Fibroblast of skin of scalp (primary cell): ENCODE data around the gene PPIP5K1.

Source experiments
- DNase-seq: peaks from one replicate; pipeline ENCODE4 v3.0.0-alpha.2; 2013

The PPIP5K1 gene

GRCh38 chr15:43517354-43518196, 72.4 kb downstream of the PPIP5K1 start, which contains the start of gene MAP1A:
TSS of gene MAP1A (plus strand) at chr15:43517608. CDS start at chr15:43521474, 3,866 bp downstream.
- DNase-seq: peak; percentile 86

GRCh38 chr15:43516801-43517353, 73.1 kb downstream of the PPIP5K1 start:
- peak; percentile 92 for DNase-seq

GRCh38 chr15:43516185-43516584, 73.8 kb downstream of the PPIP5K1 start:
- DNase-seq: peak; percentile 79

GRCh38 chr15:43515741-43516140, 74.3 kb downstream of the PPIP5K1 start:
- DNase-seq: no peak

- DNase-seq: peak; percentile 64
These were observed 75.6 kb downstream of the PPIP5K1 start for GRCh38 chr15:43514241-43515057.

- no peak for DNase-seq
These were observed 76.5 kb downstream of the PPIP5K1 start for GRCh38 chr15:43513550-43513949.

- DNase-seq: no peak
These were observed 78.8 kb downstream of the PPIP5K1 start for GRCh38 chr15:43511012-43511885.

- DNase-seq: peak; percentile 99
These were observed 79.6 kb downstream of the PPIP5K1 start for GRCh38 chr15:43510200-43511011.

- DNase-seq: no peak
These were observed 80.3 kb downstream of the PPIP5K1 start for GRCh38 chr15:43509660-43510199.

- no peak for DNase-seq
These were observed 80.9 kb downstream of the PPIP5K1 start for GRCh38 chr15:43508991-43509659.

- DNase-seq: no peak
These were observed 81.6 kb downstream of the PPIP5K1 start for GRCh38 chr15:43508421-43508820.

- DNase-seq: peak; percentile 86
These were observed 84.3 kb downstream of the PPIP5K1 start for GRCh38 chr15:43505738-43506137.

GRCh38 chr15:43499635-43500034, 90.4 kb downstream of the PPIP5K1 start:
- no peak for DNase-seq

GRCh38 chr15:43498990-43499389, 91.0 kb downstream of the PPIP5K1 start:
- no peak for DNase-seq

- no peak for DNase-seq
These were observed 96.1 kb downstream of the PPIP5K1 start for GRCh38 chr15:43493703-43494472.

GRCh38 chr15:43492673-43493601, 97.1 kb downstream of the PPIP5K1 start, which contains the start of gene TP53BP1:
TSS of gene TP53BP1 (minus strand) at chr15:43493156. CDS start at chr15:43493043, 113 bp downstream.
- peak; percentile 95 for DNase-seq

- no peak for DNase-seq
These were observed 97.7 kb downstream of the PPIP5K1 start for GRCh38 chr15:43492266-43492665.

- DNase-seq: no peak
These were observed 100.8 kb downstream of the PPIP5K1 start for GRCh38 chr15:43489191-43489590.
